GM23338 (cell line): ENCODE measurements around the gene NBEAL2. TPM values are rescaled to one million over a fixed set of nuclear protein-coding genes. Genes with fewer than 3 reads are reported as not detected.

Experiments
- ATAC-seq: fragments of 200-7000 bp; cut with Tn5 transposase; 3 replicates; pipeline ENCODE4 v1.9.1; 2020
- DNase-seq: peaks from one replicate; pipeline ENCODE4 v3.0.0-alpha.2; 2015; ENCODE audit warnings: low spot score
- H2AFZ ChIP-seq: fragments of 200-600 bp; sonication (generic); 2 replicates; pipeline ENCODE4 v1.8.0; 2016; ENCODE audit warnings: antibody characterized with exemption, mild to moderate bottlenecking, moderate library complexity
- H3F3A ChIP-seq: fragments of 200-600 bp; sonication (generic); replicated peaks from 2 replicates; pipeline ENCODE4 v1.8.0; 2017; ENCODE audit warnings: antibody characterized with exemption, mixed run types, low read depth
- H3K27ac ChIP-seq: fragments of 200-600 bp; sonication (generic); 2 replicates; pipeline ENCODE4 v1.6.1; 2016; ENCODE audit warnings: low read depth
- H3K27me3 ChIP-seq: fragments of 200-600 bp; sonication (generic); 2 replicates; pipeline ENCODE4 v1.8.0; 2016; ENCODE audit warnings: mild to moderate bottlenecking, mixed run types, moderate library complexity; ENCODE audit not compliant: insufficient read depth
- H3K36me3 ChIP-seq: fragments of 200-600 bp; sonication (generic); 2 replicates; pipeline ENCODE4 v1.8.0; 2016; ENCODE audit warnings: mild to moderate bottlenecking; ENCODE audit not compliant: insufficient read depth
- H3K4me1 ChIP-seq: fragments of 200-600 bp; sonication (generic); 2 replicates; pipeline ENCODE4 v1.8.0; 2016; ENCODE audit warnings: mild to moderate bottlenecking, moderate library complexity; ENCODE audit not compliant: insufficient read depth
- H3K4me2 ChIP-seq: fragments of 200-600 bp; sonication (generic); 2 replicates; pipeline ENCODE4 v1.7.1; 2017; ENCODE audit warnings: mixed run types
- H3K4me3 ChIP-seq: fragments of 200-600 bp; sonication (generic); 2 replicates; pipeline ENCODE4 v1.6.1; 2016; ENCODE audit warnings: mixed run types
- H3K79me2 ChIP-seq: fragments of 200-600 bp; sonication (generic); replicated peaks from 2 replicates; pipeline ENCODE4 v1.8.0; 2017; ENCODE audit warnings: mild to moderate bottlenecking; ENCODE audit not compliant: insufficient read depth
- H3K9me2 ChIP-seq: fragments of 200-600 bp; sonication (generic); 2 replicates; pipeline ENCODE4 v1.8.0; 2017; ENCODE audit not compliant: insufficient read depth
- H4K20me1 ChIP-seq: fragments of 200-600 bp; sonication (generic); replicated peaks from 2 replicates; pipeline ENCODE4 v1.8.0; 2017; ENCODE audit warnings: mild to moderate bottlenecking; ENCODE audit not compliant: insufficient read depth
- H3K27ac Mint-ChIP-seq: 2 replicates; pipeline ENCODE4 v1.8.0; 2020; ENCODE audit warnings: inconsistent platforms, mild to moderate bottlenecking, moderate library complexity, mixed read lengths
- H3K27me3 Mint-ChIP-seq: 3 replicates; pipeline ENCODE4 v1.8.0; 2022; ENCODE audit warnings: low read depth, mild to moderate bottlenecking, moderate library complexity, mixed read lengths, inconsistent platforms; ENCODE audit not compliant: insufficient read depth, poor library complexity
- H3K36me3 Mint-ChIP-seq: 3 replicates; pipeline ENCODE4 v1.8.0; 2021; ENCODE audit warnings: low read depth, mild to moderate bottlenecking, inconsistent platforms, moderate library complexity, mixed read lengths
- H3K4me1 Mint-ChIP-seq: 3 replicates; pipeline ENCODE4 v1.8.0; 2020; ENCODE audit warnings: mild to moderate bottlenecking, inconsistent platforms, mixed read lengths
- H3K4me3 Mint-ChIP-seq: 3 replicates; pipeline ENCODE4 v1.8.0; 2021; ENCODE audit warnings: moderate library complexity, mild to moderate bottlenecking, inconsistent platforms, mixed read lengths
- H3K9me3 Mint-ChIP-seq: 3 replicates; pipeline ENCODE4 v1.8.0; 2020; ENCODE audit warnings: moderate library complexity, mild to moderate bottlenecking, inconsistent platforms, mixed read lengths
- CREB1 ChIP-seq: fragments of 250-450 bp; sonication (Bioruptor Pico); IDR thresholded peaks from 2 replicates; pipeline ENCODE4 v1.5.0; 2020; ENCODE audit warnings: low read depth, mild to moderate bottlenecking, moderate library complexity
- CTCF ChIP-seq, 2 experiments: fragments of 200-600 bp in 1 of 2; sonication (generic) in 1 of 2; conservative IDR thresholded peaks; 2 replicates each; pipeline versions ENCODE4 v1.5.1 to v1.6.1; 2016 to 2017; ENCODE audit warnings: antibody characterized with exemption in 2 of 2, low read depth in 2 of 2, mild to moderate bottlenecking in 2 of 2, moderate library complexity in 1 of 2
- EZH2 ChIP-seq: fragments of 200-600 bp; sonication (generic); IDR thresholded peaks from one replicate; pipeline ENCODE4 v1.8.0; 2017; ENCODE audit warnings: antibody characterized with exemption, mild to moderate bottlenecking, low read depth; ENCODE audit not compliant: unreplicated experiment
- EZH2phosphoT487 ChIP-seq: fragments of 200-600 bp; sonication (generic); IDR thresholded peaks from one replicate; pipeline ENCODE4 v1.8.1; 2018; ENCODE audit warnings: antibody characterized with exemption; ENCODE audit not compliant: unreplicated experiment
- JUNB ChIP-seq: IDR thresholded peaks from one replicate; pipeline ENCODE4 v1.6.1; 2016; ENCODE audit warnings: antibody characterized with exemption; ENCODE audit not compliant: unreplicated experiment
- NANOG ChIP-seq: IDR thresholded peaks from 2 replicates; pipeline ENCODE4 v1.6.1; 2016; ENCODE audit warnings: antibody characterized with exemption, borderline replicate concordance
- POLR2AphosphoS5 ChIP-seq: IDR thresholded peaks from 2 replicates; pipeline ENCODE4 v1.6.1; 2016; ENCODE audit warnings: antibody characterized with exemption, low read depth
- REST ChIP-seq: IDR thresholded peaks from one replicate; pipeline ENCODE4 v1.6.1; 2018; ENCODE audit warnings: antibody characterized with exemption; ENCODE audit not compliant: unreplicated experiment
- STAT1 ChIP-seq: IDR thresholded peaks from one replicate; pipeline ENCODE4 v1.6.1; 2016; ENCODE audit warnings: antibody characterized with exemption; ENCODE audit not compliant: unreplicated experiment
- ZNF114 ChIP-seq: fragments of 250-450 bp; sonication (Bioruptor Pico); IDR thresholded peaks from 2 replicates; pipeline ENCODE4 v1.5.0; 2020; ENCODE audit warnings: mild to moderate bottlenecking, moderate library complexity
- ZNF331 ChIP-seq: fragments of 250-450 bp; sonication (Bioruptor Pico); IDR thresholded peaks from 2 replicates; pipeline ENCODE4 v1.5.0; 2020; ENCODE audit warnings: low read depth, mild to moderate bottlenecking, moderate library complexity
- ZNF462 ChIP-seq: fragments of 250-450 bp; sonication (Bioruptor Pico); IDR thresholded peaks from 2 replicates; pipeline ENCODE4 v1.5.0; 2020; ENCODE audit warnings: mild to moderate bottlenecking, moderate library complexity
- polyA plus RNA-seq: library from polyadenylated mRNA; unstranded; fragments of >200 nt; fragmentation: Nextera tagmentation; extraction: Ambion mirVana; gene quantifications from 2 replicates; pipeline ENCODE4 v1.2.1, GENCODE V29; 2016
- total RNA-seq: library from RNA; depleted of rRNA; stranded (reverse); fragments of >200 nt; shearing (Covaris generic); gene quantifications from 2 replicates; pipeline ENCODE4 v1.2.3, GENCODE V29; 2014
- TF ChIP-seq, protein P1 (sequence below): IDR thresholded peaks from 2 replicates; pipeline ENCODE4 v1.6.1; 2016; ENCODE audit warnings: antibody characterized with exemption

NBEAL2 gene
- total and polyA plus RNA-seq, 2 experiments from 2014 or later = 13.5 to 79.9 TPM

- no peaks in the 10 kb centered on the region; the same call in 1 of the 2 replicates for H4K20me1 ChIP-seq
- peaks cover 18% of the 10 kb centered on the region for H3K27me3 Mint-ChIP-seq
- no peaks in the 10 kb centered on the region for H3K4me1 ChIP-seq
- no peaks in the 10 kb centered on the region for H3K79me2 ChIP-seq
- H3K27ac Mint-ChIP-seq = no peak overlapping the region
- no peak overlapping the region for H3K4me2 ChIP-seq
- no peak overlapping the region for H3K4me3 Mint-ChIP-seq
- DNase-seq (no peak), ATAC-seq (no peak)
- no peak overlapping the region for H2AFZ ChIP-seq
- no peaks in the 10 kb centered on the region for H3K9me2 ChIP-seq
- no peaks in the 10 kb centered on the region; the same call in 1 of the 2 replicates for H3K36me3 ChIP-seq
- H3K27ac ChIP-seq = no peak overlapping the region
- no peaks in the 10 kb centered on the region for H3K27me3 ChIP-seq
- no peaks in the 10 kb centered on the region for H3F3A ChIP-seq
- H3K4me3 ChIP-seq = no peak overlapping the region
- no peaks in the 10 kb centered on the region for H3K9me3 Mint-ChIP-seq
- peaks cover 2% of the 10 kb centered on the region; the same call in 2 of the 3 replicates for H3K4me1 Mint-ChIP-seq
- TF ChIP-seq, protein P1, sequence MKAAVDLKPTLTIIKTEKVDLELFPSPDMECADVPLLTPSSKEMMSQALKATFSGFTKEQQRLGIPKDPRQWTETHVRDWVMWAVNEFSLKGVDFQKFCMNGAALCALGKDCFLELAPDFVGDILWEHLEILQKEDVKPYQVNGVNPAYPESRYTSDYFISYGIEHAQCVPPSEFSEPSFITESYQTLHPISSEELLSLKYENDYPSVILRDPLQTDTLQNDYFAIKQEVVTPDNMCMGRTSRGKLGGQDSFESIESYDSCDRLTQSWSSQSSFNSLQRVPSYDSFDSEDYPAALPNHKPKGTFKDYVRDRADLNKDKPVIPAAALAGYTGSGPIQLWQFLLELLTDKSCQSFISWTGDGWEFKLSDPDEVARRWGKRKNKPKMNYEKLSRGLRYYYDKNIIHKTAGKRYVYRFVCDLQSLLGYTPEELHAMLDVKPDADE = no peak
- no peak for TF ChIP-seq CREB1 (CRISPR knock-in tag)
- TF ChIP-seq ZNF462 = no peak
- TF ChIP-seq ZNF331 (CRISPR knock-in tag) = no peak
- no peak for TF ChIP-seq EZH2
- TF ChIP-seq ZNF114 (CRISPR knock-in tag) = no peak
- TF ChIP-seq NANOG = no peak
- no peak for TF ChIP-seq EZH2phosphoT487
- no peak for TF ChIP-seq STAT1
- TF ChIP-seq POLR2AphosphoS5 = no peak
- no peak for TF ChIP-seq CTCF (conservative IDR thresholded peaks at IDR 0.05; ENCODE audit: low read depth in 2 of 2)
- no peak for TF ChIP-seq REST
- no peak for TF ChIP-seq JUNB
- peaks cover 28% of the 10 kb centered on the region for H3K36me3 Mint-ChIP-seq
Observed at GRCh38 chr3:47003056-47003410, 23.6 kb downstream of the NBEAL2 start.
